ENCODE measurements around the gene TSC22D2.

TSC22D2 gene

GRCh38 chr3:150411546-150411945 is 3.4 kb downstream of the TSC22D2 start:
- H4K20me1 ChIP-seq (ENCODE audit: control insufficient read depth, insufficient read depth, low read depth, low read length), result peaks cover 48% of the 10 kb centered on the region

GRCh38 chr3:150411976-150412375 is 3.9 kb downstream of the TSC22D2 start:
- no peaks in the 10 kb centered on the region for H3K27me3 ChIP-seq (ENCODE audit: control insufficient read depth, low read length)
- H3F3A ChIP-seq (ENCODE audit: control insufficient read depth, insufficient read depth), result no peaks in the 10 kb centered on the region; the same call in 1 of the 2 replicates
- TF ChIP-seq, protein P1, sequence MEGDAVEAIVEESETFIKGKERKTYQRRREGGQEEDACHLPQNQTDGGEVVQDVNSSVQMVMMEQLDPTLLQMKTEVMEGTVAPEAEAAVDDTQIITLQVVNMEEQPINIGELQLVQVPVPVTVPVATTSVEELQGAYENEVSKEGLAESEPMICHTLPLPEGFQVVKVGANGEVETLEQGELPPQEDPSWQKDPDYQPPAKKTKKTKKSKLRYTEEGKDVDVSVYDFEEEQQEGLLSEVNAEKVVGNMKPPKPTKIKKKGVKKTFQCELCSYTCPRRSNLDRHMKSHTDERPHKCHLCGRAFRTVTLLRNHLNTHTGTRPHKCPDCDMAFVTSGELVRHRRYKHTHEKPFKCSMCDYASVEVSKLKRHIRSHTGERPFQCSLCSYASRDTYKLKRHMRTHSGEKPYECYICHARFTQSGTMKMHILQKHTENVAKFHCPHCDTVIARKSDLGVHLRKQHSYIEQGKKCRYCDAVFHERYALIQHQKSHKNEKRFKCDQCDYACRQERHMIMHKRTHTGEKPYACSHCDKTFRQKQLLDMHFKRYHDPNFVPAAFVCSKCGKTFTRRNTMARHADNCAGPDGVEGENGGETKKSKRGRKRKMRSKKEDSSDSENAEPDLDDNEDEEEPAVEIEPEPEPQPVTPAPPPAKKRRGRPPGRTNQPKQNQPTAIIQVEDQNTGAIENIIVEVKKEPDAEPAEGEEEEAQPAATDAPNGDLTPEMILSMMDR (IDR thresholded peaks at IDR 0.05; ENCODE audit: low read depth, low read length, poor library complexity, severe bottlenecking), result no peak
- no peak for TF ChIP-seq EZH2phosphoT487 (IDR thresholded peaks at IDR 0.05; ENCODE audit: borderline replicate concordance, low read length)
- no peak overlapping the region for H3K27ac ChIP-seq (ENCODE audit: low read depth, low read length)
- peaks cover 75% of the 10 kb centered on the region for H3K36me3 ChIP-seq (ENCODE audit: control insufficient read depth, low read length)
- H3K79me2 ChIP-seq (ENCODE audit: control insufficient read depth, low read length), result peaks cover 83% of the 10 kb centered on the region
- peaks cover 48% of the 10 kb centered on the region for H4K20me1 ChIP-seq (ENCODE audit: control insufficient read depth, insufficient read depth, low read depth, low read length)
- peak overlapping the region; percentile 87 for H3K4me2 ChIP-seq (ENCODE audit: low read length)
- peaks cover 34% of the 10 kb centered on the region for H3K4me1 ChIP-seq (ENCODE audit: control insufficient read depth, low read length)
- no peaks in the 10 kb centered on the region for H3K9me3 ChIP-seq (ENCODE audit: control insufficient read depth, insufficient read depth, low read length)
- peak overlapping the region; percentile 98 for H3K4me3 ChIP-seq (ENCODE audit: low read length)
- no peaks in the 10 kb centered on the region for H3K9me2 ChIP-seq (replicated peaks; ENCODE audit: control insufficient read depth, low read length)

More at GRCh38 chr3:150411546-150411945, 3.4 kb downstream of the TSC22D2 start:
- Histone ChIP-seq H3K27ac (ENCODE audit: low read depth, low read length) (no peak overlapping the region), H3K9me3 (ENCODE audit: control insufficient read depth, insufficient read depth, low read length) (no peaks in the 10 kb centered on the region), H3K36me3 (ENCODE audit: control insufficient read depth, low read length) (peaks cover 71% of the 10 kb centered on the region), H3F3A (ENCODE audit: control insufficient read depth, insufficient read depth) (no peaks in the 10 kb centered on the region; the same call in 1 of the 2 replicates), H3K79me2 (ENCODE audit: control insufficient read depth, low read length) (peaks cover 78% of the 10 kb centered on the region), H3K4me1 (ENCODE audit: control insufficient read depth, low read length) (peaks cover 38% of the 10 kb centered on the region), H3K4me3 (ENCODE audit: low read length) (peak overlapping the region; percentile 98), H3K9me2 (replicated peaks; ENCODE audit: control insufficient read depth, low read length) (no peaks in the 10 kb centered on the region), H3K4me2 (ENCODE audit: low read length) (peak overlapping the region; percentile 87), H3K27me3 (ENCODE audit: control insufficient read depth, low read length) (no peaks in the 10 kb centered on the region)
- TF ChIP-seq, protein P1 (IDR thresholded peaks at IDR 0.05; ENCODE audit: low read depth, low read length, poor library complexity, severe bottlenecking), result no peak
- no peak for TF ChIP-seq EZH2phosphoT487 (IDR thresholded peaks at IDR 0.05; ENCODE audit: borderline replicate concordance, low read length)

DNA sequence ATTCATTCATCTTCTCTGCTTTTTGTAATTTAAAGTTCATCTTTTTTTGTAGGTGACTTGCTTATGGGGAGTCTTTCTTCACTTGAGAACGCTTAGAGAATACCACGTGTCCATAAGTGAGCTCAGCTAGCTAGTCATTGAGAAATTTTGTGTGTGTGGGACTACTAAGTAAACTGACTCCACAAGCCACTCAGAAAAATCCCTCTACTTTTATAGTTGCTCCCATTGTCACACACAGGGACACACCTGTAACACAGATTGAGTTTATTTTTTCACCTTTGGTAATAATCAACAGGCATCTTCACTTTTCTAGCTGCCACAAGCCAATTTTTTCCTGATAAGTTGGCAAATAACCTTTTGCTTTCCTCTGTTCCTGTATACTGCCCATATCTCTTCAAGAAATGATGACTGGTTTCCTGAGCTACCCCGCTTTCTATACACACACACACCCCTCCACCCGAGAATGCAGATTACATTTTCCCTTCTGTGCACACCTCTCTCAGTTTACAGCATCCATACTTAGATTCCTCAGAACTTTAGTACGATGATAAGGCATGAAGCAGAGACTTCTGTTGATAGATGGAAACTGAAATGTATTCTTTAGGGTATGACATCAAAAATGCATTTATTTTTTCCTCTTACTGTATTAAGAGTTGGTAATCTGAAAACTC is 4.6 kb downstream of the TSC22D2 start:
- peaks cover 51% of the 10 kb centered on the region for H4K20me1 ChIP-seq (ENCODE audit: control insufficient read depth, insufficient read depth, low read depth, low read length)
- H3K4me2 ChIP-seq (ENCODE audit: low read length), result peak overlapping the region; percentile 87
- H3K27me3 ChIP-seq (ENCODE audit: control insufficient read depth, low read length), result no peaks in the 10 kb centered on the region
- no peaks in the 10 kb centered on the region for H3K9me3 ChIP-seq (ENCODE audit: control insufficient read depth, insufficient read depth, low read length)
- H3K4me3 ChIP-seq (ENCODE audit: low read length), result peak overlapping the region; percentile 98
- no peak overlapping the region for H3K27ac ChIP-seq (ENCODE audit: low read depth, low read length)
- TF ChIP-seq EZH2phosphoT487 (IDR thresholded peaks at IDR 0.05; ENCODE audit: borderline replicate concordance, low read length), result no peak
- TF ChIP-seq, protein P1 (IDR thresholded peaks at IDR 0.05; ENCODE audit: low read depth, low read length, poor library complexity, severe bottlenecking), result no peak
- peaks cover 28% of the 10 kb centered on the region for H3K4me1 ChIP-seq (ENCODE audit: control insufficient read depth, low read length)
- H3K36me3 ChIP-seq (ENCODE audit: control insufficient read depth, low read length), result peaks cover 82% of the 10 kb centered on the region
- peaks cover 90% of the 10 kb centered on the region for H3K79me2 ChIP-seq (ENCODE audit: control insufficient read depth, low read length)
- no peaks in the 10 kb centered on the region; the same call in 1 of the 2 replicates for H3F3A ChIP-seq (ENCODE audit: control insufficient read depth, insufficient read depth)
- no peaks in the 10 kb centered on the region for H3K9me2 ChIP-seq (replicated peaks; ENCODE audit: control insufficient read depth, low read length)

Measured in DOHH2 (cell line).